ENCODE measurements around the gene CLIC4. TPM values are rescaled to one million over a fixed set of nuclear protein-coding genes. Genes with fewer than 3 reads are reported as not detected.

Gene CLIC4
- total RNA-seq, 1 experiment from 2014 or later = 123 TPM

DNA sequence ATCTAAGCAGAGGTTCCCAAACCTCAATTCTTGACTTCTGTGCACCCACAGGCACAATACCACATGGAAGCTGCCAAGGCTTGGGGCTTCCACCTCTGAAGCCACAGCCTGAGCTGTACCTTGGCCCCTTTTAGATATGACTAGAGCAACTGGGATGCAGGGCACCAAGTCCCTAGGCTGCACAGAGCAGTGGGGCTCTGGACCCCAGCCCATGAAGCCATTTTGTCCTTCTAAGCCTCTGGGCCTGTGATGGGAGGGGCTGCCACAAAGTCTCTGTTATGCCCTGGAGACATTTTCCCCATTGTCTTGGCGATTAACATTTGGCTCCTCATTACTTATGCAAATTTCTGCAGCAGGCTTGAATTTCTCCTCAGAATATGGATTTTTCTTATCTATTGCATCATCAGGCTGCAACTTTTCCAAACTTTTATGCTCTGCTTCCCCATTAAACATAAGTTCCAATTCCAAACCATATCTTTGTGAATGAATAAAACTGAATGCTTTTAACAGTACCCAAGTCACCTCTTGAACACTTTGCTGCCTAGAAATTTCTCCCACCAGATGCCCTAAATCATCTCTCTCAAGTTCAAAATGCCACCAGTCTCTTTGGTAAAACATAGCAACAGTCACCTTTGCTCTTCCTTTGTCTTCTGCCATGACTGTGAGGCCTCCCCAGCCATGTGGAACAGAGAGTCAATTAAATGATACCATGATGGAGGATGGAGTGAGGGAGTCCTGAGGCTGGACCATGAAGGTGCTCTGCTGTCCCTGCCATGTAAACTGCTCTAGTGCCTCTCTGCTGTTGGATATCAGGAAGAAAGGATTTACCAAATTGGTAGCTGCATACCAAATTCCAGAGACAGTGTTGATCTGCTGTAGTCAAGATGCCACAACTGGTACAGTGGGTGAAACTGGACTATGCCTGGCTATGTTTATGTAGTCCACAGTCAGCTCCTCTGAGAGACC, 147.2 kb downstream of the CLIC4 start:
- Histone ChIP-seq H2AFZ (no peak overlapping the region), H3K79me2 (ENCODE audit: low read depth) (no peaks in the 10 kb centered on the region), H3K36me3 (ENCODE audit: low read depth) (no peaks in the 10 kb centered on the region), H3K9me3 (ENCODE audit: insufficient read depth, low read depth) (no peaks in the 10 kb centered on the region), H3K9me2 (ENCODE audit: insufficient read depth) (no peaks in the 10 kb centered on the region), H3K4me3 (no peak overlapping the region), H4K20me1 (ENCODE audit: insufficient read depth) (no peaks in the 10 kb centered on the region), H3K4me1 (replicated peaks; ENCODE audit: insufficient read depth) (no peaks in the 10 kb centered on the region), H3F3A (ENCODE audit: insufficient read depth, low read depth) (no peaks in the 10 kb centered on the region), H3K27me3 (ENCODE audit: insufficient read depth, low read depth) (no peaks in the 10 kb centered on the region), H3K4me2 (no peak overlapping the region), H3K27ac (no peak overlapping the region)
- TF ChIP-seq, protein P1, sequence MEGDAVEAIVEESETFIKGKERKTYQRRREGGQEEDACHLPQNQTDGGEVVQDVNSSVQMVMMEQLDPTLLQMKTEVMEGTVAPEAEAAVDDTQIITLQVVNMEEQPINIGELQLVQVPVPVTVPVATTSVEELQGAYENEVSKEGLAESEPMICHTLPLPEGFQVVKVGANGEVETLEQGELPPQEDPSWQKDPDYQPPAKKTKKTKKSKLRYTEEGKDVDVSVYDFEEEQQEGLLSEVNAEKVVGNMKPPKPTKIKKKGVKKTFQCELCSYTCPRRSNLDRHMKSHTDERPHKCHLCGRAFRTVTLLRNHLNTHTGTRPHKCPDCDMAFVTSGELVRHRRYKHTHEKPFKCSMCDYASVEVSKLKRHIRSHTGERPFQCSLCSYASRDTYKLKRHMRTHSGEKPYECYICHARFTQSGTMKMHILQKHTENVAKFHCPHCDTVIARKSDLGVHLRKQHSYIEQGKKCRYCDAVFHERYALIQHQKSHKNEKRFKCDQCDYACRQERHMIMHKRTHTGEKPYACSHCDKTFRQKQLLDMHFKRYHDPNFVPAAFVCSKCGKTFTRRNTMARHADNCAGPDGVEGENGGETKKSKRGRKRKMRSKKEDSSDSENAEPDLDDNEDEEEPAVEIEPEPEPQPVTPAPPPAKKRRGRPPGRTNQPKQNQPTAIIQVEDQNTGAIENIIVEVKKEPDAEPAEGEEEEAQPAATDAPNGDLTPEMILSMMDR (conservative IDR thresholded peaks at IDR 0.05) = no peak
- TF ChIP-seq EZH2 (IDR thresholded peaks at IDR 0.05; ENCODE audit: low read depth) = no peak
- intact Hi-C loops (cut with micrococcal nuclease; ENCODE audit: unreplicated experiment) = no loop called here
- ChIA-PET POLR2A (ENCODE audit: unreplicated experiment) (no interaction called here), CTCF (no interaction called here)
- DNase-seq = no peak
- no TSS peak for BruUV-seq (replicated peaks)

DNA sequence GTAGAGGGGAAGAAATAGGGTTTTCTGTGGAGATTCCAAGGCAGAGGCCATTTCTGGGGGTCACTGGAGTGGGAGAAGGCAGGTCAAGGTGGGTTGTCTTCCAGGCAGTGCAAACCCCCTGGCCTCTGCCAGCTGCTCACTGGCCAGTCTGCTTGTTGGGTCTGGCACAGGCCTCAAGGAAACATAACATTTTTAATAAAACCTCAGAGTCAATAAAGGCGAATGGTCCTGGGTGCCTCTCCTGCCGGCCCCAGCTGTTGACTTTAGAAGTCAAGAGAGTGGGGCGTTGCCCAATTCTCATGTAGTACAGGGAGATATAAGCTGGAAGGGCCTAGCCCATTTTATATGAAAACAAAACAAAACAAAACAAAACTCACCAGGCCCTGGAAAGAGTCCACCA, 148.2 kb downstream of the CLIC4 start:
- TF ChIP-seq, protein P1 (conservative IDR thresholded peaks at IDR 0.05) = no peak
- Histone ChIP-seq H3K27me3 (ENCODE audit: insufficient read depth, low read depth) (no peaks in the 10 kb centered on the region), H3K4me3 (no peak overlapping the region), H3K9me2 (ENCODE audit: insufficient read depth) (no peaks in the 10 kb centered on the region), H3K36me3 (ENCODE audit: low read depth) (no peaks in the 10 kb centered on the region), H2AFZ (no peak overlapping the region), H3K27ac (no peak overlapping the region), H3K4me2 (no peak overlapping the region), H3K79me2 (ENCODE audit: low read depth) (no peaks in the 10 kb centered on the region), H3F3A (ENCODE audit: insufficient read depth, low read depth) (no peaks in the 10 kb centered on the region), H3K4me1 (replicated peaks; ENCODE audit: insufficient read depth) (no peaks in the 10 kb centered on the region), H4K20me1 (ENCODE audit: insufficient read depth) (no peaks in the 10 kb centered on the region), H3K9me3 (ENCODE audit: insufficient read depth, low read depth) (no peaks in the 10 kb centered on the region)
- intact Hi-C loops (cut with micrococcal nuclease; ENCODE audit: unreplicated experiment) = no loop called here
- ChIA-PET CTCF (no interaction called here), POLR2A (ENCODE audit: unreplicated experiment) (no interaction called here)
- BruUV-seq (replicated peaks) = no TSS peak
- no peak for DNase-seq

Other genes starting within 250 kb of the CLIC4 start
- 21.9 and 27.4 TPM in 2 replicates for gene RCAN3, start 242.6 kb upstream of the CLIC4 start, total RNA-seq (2021)
- 0.20 and 0.50 TPM in 2 replicates for gene NCMAP, start 189.4 kb upstream of the CLIC4 start, total RNA-seq (2021)
- 111 and 124 TPM in 2 replicates for gene SRRM1, start 102.1 kb upstream of the CLIC4 start, total RNA-seq (2021)
- not detected in 2 replicates for gene RUNX3, start 184.8 kb downstream of the CLIC4 start, total RNA-seq (2021)